GM12872 (cell line): ENCODE measurements around the gene KMT2E.

ENCODE experiments used
- CTCF ChIP-seq: IDR thresholded peaks from 3 replicates; pipeline ENCODE4 v1.5.1; 2011; ENCODE audit warnings: low read depth, mild to moderate bottlenecking, low read length, moderate library complexity; ENCODE audit not compliant: insufficient read depth

KMT2E gene

GRCh38 chr7:104971290-104972071, 42.5 kb upstream of the KMT2E start:
- no peak for TF ChIP-seq CTCF

GRCh38 chr7:104972500-104972899, 41.5 kb upstream of the KMT2E start:
- no peak for TF ChIP-seq CTCF

- no peak for TF ChIP-seq CTCF
Measured at GRCh38 chr7:104973227-104973626, 40.8 kb upstream of the KMT2E start.

- no peak for TF ChIP-seq CTCF
Measured at GRCh38 chr7:104973909-104974415, 40.0 kb upstream of the KMT2E start.

- TF ChIP-seq CTCF: no peak
Measured at GRCh38 chr7:104976966-104977636, 36.9 kb upstream of the KMT2E start.

- TF ChIP-seq CTCF: no peak
Measured at GRCh38 chr7:104978460-104978859, 35.5 kb upstream of the KMT2E start.

- no peak for TF ChIP-seq CTCF
Measured at GRCh38 chr7:104979167-104979841, 34.7 kb upstream of the KMT2E start.
